ENCODE data around the gene MSANTD1.

The MSANTD1 gene

DNA sequence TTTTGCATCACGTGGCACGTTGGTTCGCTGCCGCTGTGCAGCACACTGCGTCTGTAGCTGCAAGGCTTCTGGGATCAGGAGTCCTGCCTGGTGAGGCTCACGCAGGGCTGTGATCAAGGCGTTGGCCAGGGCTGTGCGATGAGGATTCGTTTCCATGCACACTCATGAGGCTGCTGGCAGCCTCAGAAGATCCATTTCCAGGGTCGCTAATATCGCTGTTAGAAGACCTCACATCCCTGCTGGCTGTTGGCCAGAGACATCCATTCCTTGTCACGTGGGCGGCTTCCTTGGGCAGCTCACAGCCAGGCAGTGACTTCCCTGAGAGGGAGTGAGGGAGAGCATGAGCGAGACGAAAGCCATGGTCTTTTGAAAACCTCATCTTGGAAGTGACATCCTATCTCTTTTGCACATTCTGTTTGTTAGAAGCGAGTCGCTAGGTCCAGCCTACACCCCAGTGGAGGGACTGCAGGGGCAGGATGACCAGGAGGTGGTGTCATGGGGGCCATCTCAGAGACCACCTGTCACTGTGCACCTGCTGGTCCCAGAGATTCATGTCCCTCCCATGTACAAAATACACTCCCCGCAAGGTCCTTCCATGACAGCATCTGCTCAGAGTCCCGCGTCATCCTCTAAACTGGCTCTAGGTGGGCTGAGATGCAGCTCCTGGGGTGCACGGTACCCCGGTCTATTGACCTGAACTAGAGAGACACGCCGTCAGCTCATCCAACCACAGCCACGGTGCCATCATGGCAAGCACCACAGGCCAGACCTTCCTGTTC lies 56.1 kb downstream of the MSANTD1 start:
- DNase-seq: peak; percentile 23 to 42

DNA sequence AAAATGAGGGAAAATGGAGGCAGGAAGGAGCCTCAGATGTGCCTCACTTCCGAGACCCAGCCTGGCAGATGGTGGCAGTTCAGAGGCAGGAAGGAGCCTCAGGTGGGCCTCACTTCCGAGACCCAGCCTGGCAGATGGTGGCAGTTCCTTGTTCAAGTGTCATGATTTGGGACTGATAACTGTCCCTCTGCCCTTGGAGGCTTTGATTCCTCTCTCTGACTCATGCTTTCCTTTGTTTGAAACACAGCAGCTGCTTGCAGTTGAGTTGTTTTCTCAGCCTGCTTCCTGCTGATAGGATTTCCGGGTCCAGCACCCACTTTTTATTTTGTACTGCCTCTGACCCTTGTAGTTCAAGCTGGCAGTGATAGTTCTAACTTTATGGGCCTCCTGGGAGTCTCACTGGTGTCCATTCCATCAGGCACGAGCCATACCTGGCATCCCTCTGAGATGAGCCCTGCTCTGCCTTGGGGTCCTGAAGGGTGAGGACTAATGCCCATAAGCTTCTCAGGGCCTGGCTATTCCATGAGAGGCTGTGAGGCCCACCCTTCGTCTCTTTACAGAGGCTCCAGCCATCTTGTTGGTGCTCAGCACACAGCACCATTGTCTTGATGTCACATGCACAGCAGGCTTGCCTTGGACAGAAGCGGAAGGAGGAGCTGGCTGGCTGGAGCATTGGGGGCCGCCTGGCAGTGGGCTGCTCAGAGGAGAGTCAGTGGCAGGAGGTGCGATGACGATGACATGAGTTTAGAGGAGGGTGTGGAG lies 56.8 kb downstream of the MSANTD1 start:
- DNase-seq: peak; percentile 79 to 87

Data from NCI-H524 (cell line).